ENCODE data around the gene GNMT. TPM values are rescaled to one million over a fixed set of nuclear protein-coding genes. Genes with fewer than 3 reads are reported as not detected.
A peak's percentile ranks its signal among the peaks of the same experiment; 100 is the strongest.

GNMT gene
- total and polyA plus RNA-seq, 9 of the 15 experiments (the other 6 are each of a cell fraction or from before 2014, with no cell fraction given): 0.11 to 0.29 (median 0.15) TPM; not detected in 6

DNA sequence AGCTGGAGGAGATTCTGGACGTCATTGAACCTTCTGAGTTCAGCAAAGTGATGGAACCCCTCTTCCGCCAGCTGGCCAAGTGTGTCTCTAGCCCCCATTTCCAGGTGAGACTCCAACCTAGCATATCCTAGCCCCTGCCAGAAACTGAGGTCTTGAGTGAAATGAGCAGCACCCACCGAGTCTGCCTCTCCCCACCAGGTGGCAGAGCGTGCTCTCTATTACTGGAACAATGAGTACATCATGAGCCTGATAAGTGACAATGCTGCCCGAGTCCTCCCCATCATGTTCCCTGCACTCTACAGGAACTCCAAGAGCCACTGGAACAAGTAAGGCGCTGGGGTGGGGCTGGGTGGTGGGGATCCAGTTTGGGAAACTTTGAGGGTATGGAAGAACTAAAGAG, 48.6 kb downstream of the GNMT start (continued):
- no peak for TF ChIP-seq ZNF184 (CRISPR knock-in tag; IDR thresholded peaks at IDR 0.05)
- TF ChIP-seq CREM (IDR thresholded peaks at IDR 0.05; ENCODE audit: low read depth): 0 out of 2 replicates have a peak, but pooled peaks have one; percentile 8
- TF ChIP-seq, protein P1, sequence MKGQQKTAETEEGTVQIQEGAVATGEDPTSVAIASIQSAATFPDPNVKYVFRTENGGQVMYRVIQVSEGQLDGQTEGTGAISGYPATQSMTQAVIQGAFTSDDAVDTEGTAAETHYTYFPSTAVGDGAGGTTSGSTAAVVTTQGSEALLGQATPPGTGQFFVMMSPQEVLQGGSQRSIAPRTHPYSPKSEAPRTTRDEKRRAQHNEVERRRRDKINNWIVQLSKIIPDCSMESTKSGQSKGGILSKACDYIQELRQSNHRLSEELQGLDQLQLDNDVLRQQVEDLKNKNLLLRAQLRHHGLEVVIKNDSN (CRISPR knock-in tag; IDR thresholded peaks at IDR 0.05): no peak
- TF ChIP-seq U2AF2 (optimal IDR thresholded peaks at IDR 0.05; ENCODE audit: low read depth, low read length): no peak
- TF ChIP-seq NR2C1 (IDR thresholded peaks at IDR 0.05): no peak
- TF ChIP-seq NR2C1 (tag; IDR thresholded peaks at IDR 0.05): no peak
- TF ChIP-seq, protein P2, sequence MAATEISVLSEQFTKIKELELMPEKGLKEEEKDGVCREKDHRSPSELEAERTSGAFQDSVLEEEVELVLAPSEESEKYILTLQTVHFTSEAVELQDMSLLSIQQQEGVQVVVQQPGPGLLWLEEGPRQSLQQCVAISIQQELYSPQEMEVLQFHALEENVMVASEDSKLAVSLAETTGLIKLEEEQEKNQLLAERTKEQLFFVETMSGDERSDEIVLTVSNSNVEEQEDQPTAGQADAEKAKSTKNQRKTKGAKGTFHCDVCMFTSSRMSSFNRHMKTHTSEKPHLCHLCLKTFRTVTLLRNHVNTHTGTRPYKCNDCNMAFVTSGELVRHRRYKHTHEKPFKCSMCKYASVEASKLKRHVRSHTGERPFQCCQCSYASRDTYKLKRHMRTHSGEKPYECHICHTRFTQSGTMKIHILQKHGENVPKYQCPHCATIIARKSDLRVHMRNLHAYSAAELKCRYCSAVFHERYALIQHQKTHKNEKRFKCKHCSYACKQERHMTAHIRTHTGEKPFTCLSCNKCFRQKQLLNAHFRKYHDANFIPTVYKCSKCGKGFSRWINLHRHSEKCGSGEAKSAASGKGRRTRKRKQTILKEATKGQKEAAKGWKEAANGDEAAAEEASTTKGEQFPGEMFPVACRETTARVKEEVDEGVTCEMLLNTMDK (IDR thresholded peaks at IDR 0.05; ENCODE audit: borderline replicate concordance, insufficient read depth, low read depth, low read length, poor library complexity, severe bottlenecking): peak; percentile 76
- no peak for TF ChIP-seq ZNF707 (CRISPR knock-in tag; conservative IDR thresholded peaks at IDR 0.05)
- no peak for TF ChIP-seq CLOCK (CRISPR knock-in tag; IDR thresholded peaks at IDR 0.05; ENCODE audit: borderline replicate concordance)
- no peak for TF ChIP-seq KLF10 (CRISPR knock-in tag; IDR thresholded peaks at IDR 0.05)
- TF ChIP-seq RFX1 (IDR thresholded peaks at IDR 0.05): no peak
- TF ChIP-seq IRF1 (CRISPR knock-in tag; IDR thresholded peaks at IDR 0.05; ENCODE audit: borderline replicate concordance): no peak
- TF ChIP-seq, protein P3, sequence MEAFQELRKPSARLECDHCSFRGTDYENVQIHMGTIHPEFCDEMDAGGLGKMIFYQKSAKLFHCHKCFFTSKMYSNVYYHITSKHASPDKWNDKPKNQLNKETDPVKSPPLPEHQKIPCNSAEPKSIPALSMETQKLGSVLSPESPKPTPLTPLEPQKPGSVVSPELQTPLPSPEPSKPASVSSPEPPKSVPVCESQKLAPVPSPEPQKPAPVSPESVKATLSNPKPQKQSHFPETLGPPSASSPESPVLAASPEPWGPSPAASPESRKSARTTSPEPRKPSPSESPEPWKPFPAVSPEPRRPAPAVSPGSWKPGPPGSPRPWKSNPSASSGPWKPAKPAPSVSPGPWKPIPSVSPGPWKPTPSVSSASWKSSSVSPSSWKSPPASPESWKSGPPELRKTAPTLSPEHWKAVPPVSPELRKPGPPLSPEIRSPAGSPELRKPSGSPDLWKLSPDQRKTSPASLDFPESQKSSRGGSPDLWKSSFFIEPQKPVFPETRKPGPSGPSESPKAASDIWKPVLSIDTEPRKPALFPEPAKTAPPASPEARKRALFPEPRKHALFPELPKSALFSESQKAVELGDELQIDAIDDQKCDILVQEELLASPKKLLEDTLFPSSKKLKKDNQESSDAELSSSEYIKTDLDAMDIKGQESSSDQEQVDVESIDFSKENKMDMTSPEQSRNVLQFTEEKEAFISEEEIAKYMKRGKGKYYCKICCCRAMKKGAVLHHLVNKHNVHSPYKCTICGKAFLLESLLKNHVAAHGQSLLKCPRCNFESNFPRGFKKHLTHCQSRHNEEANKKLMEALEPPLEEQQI (IDR thresholded peaks at IDR 0.05): no peak
- TF ChIP-seq RBBP5 (IDR thresholded peaks at IDR 0.05; ENCODE audit: borderline replicate concordance, insufficient read depth, low read length, poor library complexity, severe bottlenecking): no peak
- TF ChIP-seq, protein P4, sequence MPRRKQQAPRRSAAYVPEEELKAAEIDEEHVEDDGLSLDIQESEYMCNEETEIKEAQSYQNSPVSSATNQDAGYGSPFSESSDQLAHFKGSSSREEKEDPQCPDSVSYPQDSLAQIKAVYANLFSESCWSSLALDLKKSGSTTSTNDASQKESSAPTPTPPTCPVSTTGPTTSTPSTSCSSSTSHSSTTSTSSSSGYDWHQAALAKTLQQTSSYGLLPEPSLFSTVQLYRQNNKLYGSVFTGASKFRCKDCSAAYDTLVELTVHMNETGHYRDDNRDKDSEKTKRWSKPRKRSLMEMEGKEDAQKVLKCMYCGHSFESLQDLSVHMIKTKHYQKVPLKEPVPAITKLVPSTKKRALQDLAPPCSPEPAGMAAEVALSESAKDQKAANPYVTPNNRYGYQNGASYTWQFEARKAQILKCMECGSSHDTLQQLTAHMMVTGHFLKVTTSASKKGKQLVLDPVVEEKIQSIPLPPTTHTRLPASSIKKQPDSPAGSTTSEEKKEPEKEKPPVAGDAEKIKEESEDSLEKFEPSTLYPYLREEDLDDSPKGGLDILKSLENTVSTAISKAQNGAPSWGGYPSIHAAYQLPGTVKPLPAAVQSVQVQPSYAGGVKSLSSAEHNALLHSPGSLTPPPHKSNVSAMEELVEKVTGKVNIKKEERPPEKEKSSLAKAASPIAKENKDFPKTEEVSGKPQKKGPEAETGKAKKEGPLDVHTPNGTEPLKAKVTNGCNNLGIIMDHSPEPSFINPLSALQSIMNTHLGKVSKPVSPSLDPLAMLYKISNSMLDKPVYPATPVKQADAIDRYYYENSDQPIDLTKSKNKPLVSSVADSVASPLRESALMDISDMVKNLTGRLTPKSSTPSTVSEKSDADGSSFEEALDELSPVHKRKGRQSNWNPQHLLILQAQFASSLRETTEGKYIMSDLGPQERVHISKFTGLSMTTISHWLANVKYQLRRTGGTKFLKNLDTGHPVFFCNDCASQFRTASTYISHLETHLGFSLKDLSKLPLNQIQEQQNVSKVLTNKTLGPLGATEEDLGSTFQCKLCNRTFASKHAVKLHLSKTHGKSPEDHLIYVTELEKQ (CRISPR knock-in tag; IDR thresholded peaks at IDR 0.05): no peak

All from K562 (cell line).